K562 (cell line): ENCODE measurements around the gene AHCYL2. TPM values are rescaled to one million over a fixed set of nuclear protein-coding genes. Genes with fewer than 3 reads are reported as not detected.

Experiments used
- FOSL1 ChIP-seq: fragments of 200-800 bp; sonication (Bioruptor generic); conservative IDR thresholded peaks from 2 replicates; pipeline ENCODE4 v1.6.1; 2016; ENCODE audit warnings: missing genetic modification characterization, missing compliant biosample characterization
- FOXA3 ChIP-seq, 2 experiments: fragments of 450-650 bp in 1 of 2; sonication (generic) in 1 of 2; formaldehyde crosslinking; IDR thresholded peaks in 1 of 2; conservative IDR thresholded peaks in 1 of 2; 2 replicates each; pipeline versions ENCODE4 v1.4.0 to v1.8.0; 2020 to 2022; ENCODE audit warnings: mild to moderate bottlenecking in 2 of 2, missing genetic modification reagents in 1 of 2
- FOXK1 ChIP-seq: sonication (generic); formaldehyde crosslinking; IDR thresholded peaks from 2 replicates; pipeline ENCODE4 v1.8.0; 2022; ENCODE audit warnings: missing genetic modification reagents, mild to moderate bottlenecking, borderline replicate concordance
- IFI16 ChIP-seq: fragments of 250-450 bp; sonication (Bioruptor Pico); IDR thresholded peaks from 2 replicates; pipeline ENCODE4 v2.1.2; 2022; ENCODE audit warnings: mild to moderate bottlenecking, inconsistent platforms
- NONO ChIP-seq, 2 experiments: fragments of 200-400 bp in 1 of 2; fragments of 450-650 bp in 1 of 2; formaldehyde crosslinking in 1 of 2; IDR thresholded peaks; 2 replicates each; pipeline ENCODE4 v1.6.1; 2017; ENCODE audit warnings: low read depth in 2 of 2, mild to moderate bottlenecking in 2 of 2, moderate library complexity in 2 of 2, low read length in 1 of 2
- NR1H2 ChIP-seq: sonication (generic); formaldehyde crosslinking; IDR thresholded peaks from 2 replicates; pipeline ENCODE4 v1.4.0; 2020; ENCODE audit warnings: mild to moderate bottlenecking, missing genetic modification reagents
- PHB2 ChIP-seq: fragments of 450-650 bp; IDR thresholded peaks from 2 replicates; pipeline ENCODE4 v1.6.1; 2017; ENCODE audit warnings: low read depth
- POLR3A ChIP-seq: IDR thresholded peaks from 2 replicates; pipeline ENCODE4 v1.6.1; 2011; ENCODE audit warnings: borderline replicate concordance, mild to moderate bottlenecking, moderate library complexity; ENCODE audit not compliant: insufficient read length, insufficient read depth; ENCODE audit errors: extremely low read depth
- RUNX1 ChIP-seq: sonication (generic); IDR thresholded peaks from 2 replicates; pipeline ENCODE4 v1.6.1; 2016; ENCODE audit warnings: antibody characterized with exemption, low read depth
- SRSF1 ChIP-seq: fragments of 200-400 bp; formaldehyde crosslinking; IDR thresholded peaks from 2 replicates; pipeline ENCODE4 v1.6.1; 2017; ENCODE audit warnings: mild to moderate bottlenecking, low read depth, low read length, moderate library complexity
- SRSF9 ChIP-seq: fragments of 200-400 bp; formaldehyde crosslinking; IDR thresholded peaks from 2 replicates; pipeline ENCODE4 v1.6.1; 2017; ENCODE audit warnings: low read depth, low read length, borderline replicate concordance
- ZNF384 ChIP-seq: IDR thresholded peaks from 2 replicates; pipeline ENCODE4 v1.6.1; 2012; ENCODE audit warnings: low read depth, low read length, improper control_type of control experiment
- polyA plus RNA-seq, 8 experiments: library from polyadenylated mRNA; depleted of rRNA in 4 of 8; stranded (reverse) in 5 of 8; unstranded in 3 of 8; fragments of >200 nt; fragmentation: Nextera tagmentation in 2 of 8; fragmentation: Illumina TruSeq in 1 of 8; extraction: Ambion mirVana in 2 of 8; extraction: Trizol in 1 of 8; gene quantifications; 2 replicates each; pipeline versions ENCODE4 v1.2.1 to v1.2.3, GENCODE V29; 2011 to 2014; ENCODE audit warnings: inconsistent platforms in 1 of 8, missing spikeins in 1 of 8
- total RNA-seq, 7 experiments: library from RNA; depleted of rRNA in 6 of 7; stranded (reverse); fragments of >200 nt in 6 of 7; fragmentation: Illumina TruSeq in 2 of 7; extraction: Trizol in 2 of 7; gene quantifications; 2 replicates each; pipeline versions ENCODE4 v1.2.1 to v1.2.3, GENCODE V29; 2011 to 2021; ENCODE audit warnings: low replicate concordance in 1 of 7
- TF ChIP-seq, protein P1 (sequence below): fragments of 450-650 bp; IDR thresholded peaks from 2 replicates; pipeline ENCODE4 v1.7.0; 2016; ENCODE audit warnings: borderline replicate concordance
- TF ChIP-seq, protein P2 (sequence below), 3 experiments: IDR thresholded peaks in 2 of 3; conservative IDR thresholded peaks in 1 of 3; 2 replicates each; pipeline ENCODE4 v1.5.1; 2011 to 2012; ENCODE audit warnings: low read length in 3 of 3, mild to moderate bottlenecking in 3 of 3, control low read depth in 2 of 3, improper control_type of control experiment in 1 of 3, inconsistent platforms in 1 of 3, low read depth in 1 of 3, mixed read lengths in 1 of 3, moderate library complexity in 1 of 3; ENCODE audit not compliant: insufficient read depth in 2 of 3
- TF ChIP-seq, protein P3 (sequence below): sonication (generic); formaldehyde crosslinking; IDR thresholded peaks from 2 replicates; pipeline ENCODE4 v1.8.0; 2022; ENCODE audit warnings: mild to moderate bottlenecking, missing genetic modification reagents
- TF ChIP-seq, protein P4 (sequence below): fragments of 450-650 bp; IDR thresholded peaks from 2 replicates; pipeline ENCODE4 v1.6.1; 2016; ENCODE audit warnings: antibody characterized with exemption
- TF ChIP-seq, protein P5 (sequence below): fragments of 150-350 bp; conservative IDR thresholded peaks from 2 replicates; pipeline ENCODE4 v1.6.1; 2014; ENCODE audit warnings: low read length

The AHCYL2 gene
- total and polyA plus RNA-seq, 9 of the 15 experiments (the other 6 are each of a cell fraction or from before 2014, with no cell fraction given), result 0.93 to 10.5 (median 5.2) TPM

DNA sequence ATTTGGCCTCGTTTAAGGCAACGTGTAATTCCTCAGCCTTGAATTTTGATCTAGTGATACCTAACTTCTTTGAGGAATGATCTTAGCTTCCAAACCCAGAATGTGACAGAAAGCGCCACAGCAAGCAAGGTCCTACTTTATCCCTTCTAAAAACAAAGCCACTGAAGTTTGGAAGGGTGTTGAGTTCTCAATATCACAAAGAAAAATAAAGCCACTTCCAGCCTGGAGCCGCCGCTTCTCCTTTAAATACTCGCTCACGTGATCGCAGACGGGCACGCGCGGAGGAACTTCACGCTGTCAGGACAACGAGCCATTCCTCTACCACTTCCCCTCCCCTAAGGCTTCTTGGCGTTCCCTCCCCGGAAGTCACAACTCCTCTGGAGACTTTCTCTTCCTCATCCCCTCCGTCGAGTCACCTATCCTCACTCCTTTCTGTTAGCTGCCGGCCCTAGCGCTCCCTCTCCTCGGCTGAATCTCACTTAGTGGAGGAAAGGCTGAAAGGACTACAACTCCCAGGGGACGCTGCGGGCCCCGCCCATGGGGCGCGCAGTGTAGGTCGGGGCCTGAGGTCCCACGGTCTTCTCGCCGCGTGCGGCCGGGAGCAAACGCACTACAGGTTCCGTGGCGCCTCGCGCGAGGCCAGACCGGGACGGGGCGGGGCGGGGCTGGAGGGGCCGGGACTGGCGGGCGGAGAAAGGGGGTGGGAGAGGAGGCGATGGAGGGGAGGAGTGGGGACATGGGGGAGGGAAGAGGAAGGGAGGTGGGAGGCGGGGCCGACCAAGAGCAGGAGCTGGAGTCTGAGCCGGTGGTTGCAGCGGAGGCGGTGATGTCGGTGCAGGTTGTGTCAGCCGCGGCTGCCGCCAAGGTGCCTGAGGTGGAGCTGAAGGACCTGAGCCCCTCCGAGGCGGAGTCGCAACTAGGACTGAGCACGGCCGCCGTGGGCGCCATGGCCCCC lies at the start of gene AHCYL2 (continued):
- peak; percentile 58 for TF ChIP-seq FOSL1 (tag)
- TF ChIP-seq, protein P1, sequence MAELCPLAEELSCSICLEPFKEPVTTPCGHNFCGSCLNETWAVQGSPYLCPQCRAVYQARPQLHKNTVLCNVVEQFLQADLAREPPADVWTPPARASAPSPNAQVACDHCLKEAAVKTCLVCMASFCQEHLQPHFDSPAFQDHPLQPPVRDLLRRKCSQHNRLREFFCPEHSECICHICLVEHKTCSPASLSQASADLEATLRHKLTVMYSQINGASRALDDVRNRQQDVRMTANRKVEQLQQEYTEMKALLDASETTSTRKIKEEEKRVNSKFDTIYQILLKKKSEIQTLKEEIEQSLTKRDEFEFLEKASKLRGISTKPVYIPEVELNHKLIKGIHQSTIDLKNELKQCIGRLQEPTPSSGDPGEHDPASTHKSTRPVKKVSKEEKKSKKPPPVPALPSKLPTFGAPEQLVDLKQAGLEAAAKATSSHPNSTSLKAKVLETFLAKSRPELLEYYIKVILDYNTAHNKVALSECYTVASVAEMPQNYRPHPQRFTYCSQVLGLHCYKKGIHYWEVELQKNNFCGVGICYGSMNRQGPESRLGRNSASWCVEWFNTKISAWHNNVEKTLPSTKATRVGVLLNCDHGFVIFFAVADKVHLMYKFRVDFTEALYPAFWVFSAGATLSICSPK, result no peak
- TF ChIP-seq ZNF384, result 0 out of 2 replicates have a peak, but pooled peaks have one; percentile 4
- TF ChIP-seq, protein P2, sequence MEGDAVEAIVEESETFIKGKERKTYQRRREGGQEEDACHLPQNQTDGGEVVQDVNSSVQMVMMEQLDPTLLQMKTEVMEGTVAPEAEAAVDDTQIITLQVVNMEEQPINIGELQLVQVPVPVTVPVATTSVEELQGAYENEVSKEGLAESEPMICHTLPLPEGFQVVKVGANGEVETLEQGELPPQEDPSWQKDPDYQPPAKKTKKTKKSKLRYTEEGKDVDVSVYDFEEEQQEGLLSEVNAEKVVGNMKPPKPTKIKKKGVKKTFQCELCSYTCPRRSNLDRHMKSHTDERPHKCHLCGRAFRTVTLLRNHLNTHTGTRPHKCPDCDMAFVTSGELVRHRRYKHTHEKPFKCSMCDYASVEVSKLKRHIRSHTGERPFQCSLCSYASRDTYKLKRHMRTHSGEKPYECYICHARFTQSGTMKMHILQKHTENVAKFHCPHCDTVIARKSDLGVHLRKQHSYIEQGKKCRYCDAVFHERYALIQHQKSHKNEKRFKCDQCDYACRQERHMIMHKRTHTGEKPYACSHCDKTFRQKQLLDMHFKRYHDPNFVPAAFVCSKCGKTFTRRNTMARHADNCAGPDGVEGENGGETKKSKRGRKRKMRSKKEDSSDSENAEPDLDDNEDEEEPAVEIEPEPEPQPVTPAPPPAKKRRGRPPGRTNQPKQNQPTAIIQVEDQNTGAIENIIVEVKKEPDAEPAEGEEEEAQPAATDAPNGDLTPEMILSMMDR (IDR thresholded peaks at IDR 0.05 in 2 of 3, conservative IDR thresholded peaks at IDR 0.05 in 1 of 3; ENCODE audit: insufficient read depth in 2 of 3, low read depth in 1 of 3, low read length in 3 of 3), result peak in 1 of 3 experiments; percentile 21; a peak in 1 of 6 replicates
- peak; percentile 72; the same call in 1 of the 2 replicates for TF ChIP-seq FOXK1 (CRISPR knock-in tag)
- TF ChIP-seq NONO (IDR thresholded peaks at IDR 0.05; ENCODE audit: low read depth in 2 of 2, low read length in 1 of 2), result 0 out of 4 replicates have a peak, but pooled peaks of 1 of the 2 experiments have one; percentile 16
- no peak for TF ChIP-seq PHB2
- TF ChIP-seq, protein P3, sequence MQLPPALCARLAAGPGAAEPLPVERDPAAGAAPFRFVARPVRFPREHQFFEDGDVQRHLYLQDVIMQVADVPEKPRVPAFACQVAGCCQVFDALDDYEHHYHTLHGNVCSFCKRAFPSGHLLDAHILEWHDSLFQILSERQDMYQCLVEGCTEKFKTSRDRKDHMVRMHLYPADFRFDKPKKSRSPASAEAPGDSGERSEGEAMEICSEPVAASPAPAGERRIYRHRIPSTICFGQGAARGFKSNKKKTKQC (CRISPR knock-in tag), result peak; percentile 95; the same call in 1 of the 2 replicates
- no peak for TF ChIP-seq NR1H2
- TF ChIP-seq SRSF1, result no peak
- TF ChIP-seq SRSF9, result no peak
- 0 out of 4 replicates have a peak, but pooled peaks have one; percentile 4 to 66 for TF ChIP-seq FOXA3 (CRISPR knock-in tag; conservative IDR thresholded peaks at IDR 0.05 in 1 of 2, IDR thresholded peaks at IDR 0.05 in 1 of 2)
- no peak for TF ChIP-seq POLR3A
- TF ChIP-seq, protein P4, sequence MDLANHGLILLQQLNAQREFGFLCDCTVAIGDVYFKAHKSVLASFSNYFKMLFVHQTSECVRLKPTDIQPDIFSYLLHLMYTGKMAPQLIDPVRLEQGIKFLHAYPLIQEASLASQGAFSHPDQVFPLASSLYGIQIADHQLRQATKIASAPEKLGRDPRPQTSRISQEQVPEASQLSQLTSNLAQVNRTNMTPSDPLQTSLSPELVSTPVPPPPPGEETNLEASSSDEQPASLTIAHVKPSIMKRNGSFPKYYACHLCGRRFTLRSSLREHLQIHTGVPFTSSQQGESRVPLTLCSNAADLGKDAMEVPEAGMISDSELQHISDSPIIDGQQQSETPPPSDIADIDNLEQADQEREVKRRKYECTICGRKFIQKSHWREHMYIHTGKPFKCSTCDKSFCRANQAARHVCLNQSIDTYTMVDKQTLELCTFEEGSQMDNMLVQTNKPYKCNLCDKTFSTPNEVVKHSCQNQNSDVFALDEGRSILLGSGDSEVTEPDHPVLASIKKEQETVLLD, result peak; percentile 78; the same call in 1 of the 2 replicates
- TF ChIP-seq, protein P5, sequence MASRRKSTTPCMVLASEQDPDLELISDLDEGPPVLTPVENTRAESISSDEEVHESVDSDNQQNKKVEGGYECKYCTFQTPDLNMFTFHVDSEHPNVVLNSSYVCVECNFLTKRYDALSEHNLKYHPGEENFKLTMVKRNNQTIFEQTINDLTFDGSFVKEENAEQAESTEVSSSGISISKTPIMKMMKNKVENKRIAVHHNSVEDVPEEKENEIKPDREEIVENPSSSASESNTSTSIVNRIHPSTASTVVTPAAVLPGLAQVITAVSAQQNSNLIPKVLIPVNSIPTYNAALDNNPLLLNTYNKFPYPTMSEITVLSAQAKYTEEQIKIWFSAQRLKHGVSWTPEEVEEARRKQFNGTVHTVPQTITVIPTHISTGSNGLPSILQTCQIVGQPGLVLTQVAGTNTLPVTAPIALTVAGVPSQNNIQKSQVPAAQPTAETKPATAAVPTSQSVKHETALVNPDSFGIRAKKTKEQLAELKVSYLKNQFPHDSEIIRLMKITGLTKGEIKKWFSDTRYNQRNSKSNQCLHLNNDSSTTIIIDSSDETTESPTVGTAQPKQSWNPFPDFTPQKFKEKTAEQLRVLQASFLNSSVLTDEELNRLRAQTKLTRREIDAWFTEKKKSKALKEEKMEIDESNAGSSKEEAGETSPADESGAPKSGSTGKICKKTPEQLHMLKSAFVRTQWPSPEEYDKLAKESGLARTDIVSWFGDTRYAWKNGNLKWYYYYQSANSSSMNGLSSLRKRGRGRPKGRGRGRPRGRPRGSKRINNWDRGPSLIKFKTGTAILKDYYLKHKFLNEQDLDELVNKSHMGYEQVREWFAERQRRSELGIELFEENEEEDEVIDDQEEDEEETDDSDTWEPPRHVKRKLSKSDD, result peak; percentile 98
- TF ChIP-seq IFI16 (CRISPR knock-in tag), result no peak
- no peak for TF ChIP-seq RUNX1
